Liver (tissue), 9 donors: ENCODE data around the gene HCRTR1. TPM values are rescaled to one million over a fixed set of nuclear protein-coding genes. Genes with fewer than 3 reads are reported as not detected.

Experiments
- DNase-seq: peaks from one replicate; pipeline ENCODE4 v3.0.0-alpha.2; 2017; ENCODE audit warnings: low spot score
- H3K27ac ChIP-seq, 2 donors: one replicate each; pipeline ENCODE4 v1.7.0; 2013; ENCODE audit warnings: inconsistent platforms in 2 of 2, low read length in 2 of 2, control low read depth in 1 of 2, low read depth in 1 of 2, mild to moderate bottlenecking in 1 of 2
- H3K27me3 ChIP-seq, 4 donors: one replicate each; pipeline versions ENCODE4 v1.6.1 to v1.7.0; 2013; ENCODE audit warnings: low read length in 3 of 4, inconsistent platforms in 1 of 4, mild to moderate bottlenecking in 1 of 4, moderate library complexity in 1 of 4; ENCODE audit not compliant: control insufficient read depth in 4 of 4, insufficient read depth in 4 of 4
- H3K36me3 ChIP-seq, 4 donors: one replicate each; pipeline versions ENCODE4 v1.6.1 to v1.7.0; 2013; ENCODE audit warnings: low read length in 3 of 4, mild to moderate bottlenecking in 3 of 4, low read depth in 1 of 4, moderate library complexity in 1 of 4; ENCODE audit not compliant: control insufficient read depth in 4 of 4, insufficient read depth in 3 of 4
- H3K4me1 ChIP-seq, 4 donors: one replicate each; pipeline versions ENCODE4 v1.6.1 to v1.7.0; 2013; ENCODE audit warnings: low read length in 3 of 4, mild to moderate bottlenecking in 3 of 4, moderate library complexity in 1 of 4; ENCODE audit not compliant: control insufficient read depth in 4 of 4, insufficient read depth in 4 of 4
- H3K4me3 ChIP-seq, 3 donors: one replicate each; pipeline versions ENCODE4 v1.6.1 to v1.7.0; 2013; ENCODE audit warnings: low read length in 3 of 3, control low read depth in 1 of 3, low read depth in 1 of 3, mild to moderate bottlenecking in 1 of 3
- H3K9ac ChIP-seq, 2 donors: one replicate each; pipeline ENCODE4 v1.7.0; 2013; ENCODE audit warnings: low read length in 2 of 2, mild to moderate bottlenecking in 2 of 2, moderate library complexity in 2 of 2, control low read depth in 1 of 2, low read depth in 1 of 2
- H3K9me3 ChIP-seq, 4 donors: one replicate each; pipeline versions ENCODE4 v1.6.1 to v1.7.0; 2013; ENCODE audit warnings: low read length in 3 of 4; ENCODE audit not compliant: control insufficient read depth in 4 of 4
- CTCF ChIP-seq: fragments of 150-350 bp; IDR thresholded peaks from 2 replicates; pipeline ENCODE4 v1.5.1; 2017; ENCODE audit warnings: improper control_type of control experiment, low read depth, low read length; ENCODE audit not compliant: missing input control
- EGR1 ChIP-seq, 2 donors: IDR thresholded peaks; 2 replicates each; pipeline ENCODE4 v1.6.1; 2016 to 2018; ENCODE audit warnings: antibody characterized with exemption in 2 of 2, low read depth in 2 of 2
- FOXA1 ChIP-seq: IDR thresholded peaks from 2 replicates; pipeline ENCODE4 v1.6.1; 2016; ENCODE audit warnings: antibody characterized with exemption
- FOXA2 ChIP-seq: IDR thresholded peaks from 2 replicates; pipeline ENCODE4 v1.6.1; 2016; ENCODE audit warnings: antibody characterized with exemption
- HNF4A ChIP-seq, 2 donors: conservative IDR thresholded peaks; 2 replicates each; pipeline ENCODE4 v1.6.1; 2016; ENCODE audit warnings: antibody characterized with exemption in 2 of 2, mild to moderate bottlenecking in 2 of 2
- HNF4G ChIP-seq: IDR thresholded peaks from 2 replicates; pipeline ENCODE4 v1.6.1; 2016; ENCODE audit warnings: antibody characterized with exemption
- JUND ChIP-seq, 2 donors: IDR thresholded peaks; 2 replicates each; pipeline ENCODE4 v1.6.1; 2016; ENCODE audit warnings: antibody characterized with exemption in 2 of 2
- NR2F2 ChIP-seq: IDR thresholded peaks from 2 replicates; pipeline ENCODE4 v1.6.1; 2016; ENCODE audit warnings: antibody characterized with exemption
- REST ChIP-seq: IDR thresholded peaks from 2 replicates; pipeline ENCODE4 v1.6.1; 2016; ENCODE audit warnings: antibody characterized with exemption, mild to moderate bottlenecking
- RXRA ChIP-seq, 2 donors: IDR thresholded peaks; 2 replicates each; pipeline ENCODE4 v1.6.1; 2017 to 2018; ENCODE audit warnings: antibody characterized with exemption in 2 of 2, mild to moderate bottlenecking in 1 of 2
- SP1 ChIP-seq: IDR thresholded peaks from 2 replicates; pipeline ENCODE4 v1.6.1; 2018; ENCODE audit warnings: antibody characterized with exemption, mild to moderate bottlenecking
- TAF1 ChIP-seq: conservative IDR thresholded peaks from 2 replicates; pipeline ENCODE4 v1.6.1; 2016; ENCODE audit warnings: antibody characterized with exemption, mild to moderate bottlenecking
- YY1 ChIP-seq: IDR thresholded peaks from 2 replicates; pipeline ENCODE4 v1.6.1; 2016; ENCODE audit warnings: antibody characterized with exemption, mild to moderate bottlenecking
- ZBTB33 ChIP-seq: IDR thresholded peaks from 2 replicates; pipeline ENCODE4 v1.6.1; 2016; ENCODE audit warnings: antibody characterized with exemption
- WGBS: extraction: QIAGEN DNeasy Blood & Tissue Kit; methylation state at CpG from one replicate; pipeline ENCODE4 v1.1.7; 2013; 5-methylcytosine and 5-hydroxymethylcytosine counted together
- polyA plus RNA-seq, 2 donors: library from polyadenylated mRNA; stranded (reverse) in 1 of 2; unstranded in 1 of 2; fragments of 200-250 nt in 1 of 2; fragments of >200 nt in 1 of 2; fragmentation: Nextera tagmentation in 1 of 2; extraction: Ambion mirVana in 1 of 2; gene quantifications; one replicate each; pipeline versions ENCODE4 v1.2.1 to v1.2.3, GENCODE V29; 2013 to 2015
- total RNA-seq, 2 donors: library from RNA; depleted of rRNA; stranded (reverse); fragments of >200 nt; gene quantifications; one replicate each; pipeline ENCODE4 v1.2.3, GENCODE V29; 2014
- donor health status: healthy.
- donor health status: healthy.
- donor health status: healthy.
- donor health status: healthy.
- donor health status: healthy.

HCRTR1 gene
- total and polyA plus RNA-seq, 4 donors: 0.06 TPM; not detected in 3

GRCh38 chr1:31661856-31662255 is 44.4 kb downstream of the HCRTR1 start:
- Histone ChIP-seq H3K36me3 (no peaks in the 10 kb centered on the region), H3K4me1 (no peaks in the 10 kb centered on the region), H3K9me3 (no peaks in the 10 kb centered on the region), H3K27me3 (no peaks in the 10 kb centered on the region), H3K27ac (no peak overlapping the region), H3K9ac (no peak overlapping the region), H3K4me3 (no peak overlapping the region)
- DNase-seq: no peak
- no peak for TF ChIP-seq ZBTB33
- no peak for TF ChIP-seq HNF4A (conservative IDR thresholded peaks at IDR 0.05)
- TF ChIP-seq HNF4G: no peak
- no peak for TF ChIP-seq FOXA1
- TF ChIP-seq FOXA2: no peak
- no peak for TF ChIP-seq YY1
- no peak for TF ChIP-seq RXRA (IDR thresholded peaks at IDR 0.05)
- no peak for TF ChIP-seq REST
- no peak for TF ChIP-seq JUND (IDR thresholded peaks at IDR 0.05)
- no peak for TF ChIP-seq SP1
- 83% methylated on average over 6 of the region's 6 CpGs for WGBS

- no peak for DNase-seq
- no peaks in the 10 kb centered on the region for H3K27me3 ChIP-seq
- H3K36me3 ChIP-seq: no peaks in the 10 kb centered on the region
- TF ChIP-seq EGR1 (IDR thresholded peaks at IDR 0.05; ENCODE audit: low read depth in 2 of 2): no peak
- no peak for TF ChIP-seq TAF1
- no peak for TF ChIP-seq RXRA (IDR thresholded peaks at IDR 0.05)
- TF ChIP-seq NR2F2: no peak
- TF ChIP-seq CTCF: no peak
- TF ChIP-seq YY1: no peak
- no peak overlapping the region for H3K27ac ChIP-seq
- WGBS: 83% methylated on average over 12 of the region's 12 CpGs
- H3K4me1 ChIP-seq: no peaks in the 10 kb centered on the region
- no peak overlapping the region for H3K9ac ChIP-seq
- no peak overlapping the region for H3K4me3 ChIP-seq
- H3K9me3 ChIP-seq: no peaks in the 10 kb centered on the region
These were observed 45.0 kb downstream of the HCRTR1 start for GRCh38 chr1:31662463-31662862.
